ENCODE measurements around the gene ALK.

ALK gene

DNA sequence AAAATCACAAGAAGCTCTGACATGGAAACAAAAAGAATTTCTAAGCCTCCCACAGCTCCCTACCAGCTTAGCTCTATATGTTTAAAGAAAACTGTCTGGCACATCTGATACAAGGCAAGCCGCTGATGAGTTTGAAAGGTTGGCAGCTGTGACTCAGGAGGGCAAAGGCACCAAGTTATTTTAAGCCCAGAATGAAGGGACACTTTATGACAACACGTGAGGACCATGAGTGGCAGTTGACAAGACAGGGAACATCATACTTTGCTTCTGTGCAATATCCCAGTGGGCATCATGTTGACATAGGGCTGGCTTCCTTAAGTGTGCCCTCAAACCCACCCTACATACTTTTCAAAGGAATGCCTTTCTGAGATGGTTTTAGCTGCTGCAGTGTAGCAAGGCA, 533.3 kb downstream of the ALK start:
- no peak overlapping the region for H2BK15ac ChIP-seq (ENCODE audit: low read length)
- H3K4ac ChIP-seq (ENCODE audit: low read length): no peak overlapping the region
- no peak overlapping the region for H3K4me3 ChIP-seq (ENCODE audit: low read length in 2 of 2)
- H3K27ac ChIP-seq (replicated peaks; ENCODE audit: low read length): no peak overlapping the region
- H2AFZ ChIP-seq (ENCODE audit: low read length): no peak overlapping the region
- no peaks in the 10 kb centered on the region for H3K36me3 ChIP-seq (replicated peaks in 1 of 2; ENCODE audit: control insufficient read depth in 2 of 2, insufficient read depth in 2 of 2, low read length in 2 of 2)
- H2BK12ac ChIP-seq (ENCODE audit: low read length): no peak overlapping the region
- no peak overlapping the region for H2BK120ac ChIP-seq (ENCODE audit: low read depth, low read length)
- DNase-seq (ENCODE audit: low spot score): no peak
- H3K14ac ChIP-seq (ENCODE audit: low read length): no peak overlapping the region
- H3K4me1 ChIP-seq (ENCODE audit: control insufficient read depth in 2 of 2, insufficient read depth in 1 of 2, low read depth in 1 of 2, low read length in 2 of 2): no peaks in the 10 kb centered on the region
- no peak overlapping the region for H3K23ac ChIP-seq (ENCODE audit: low read depth, low read length, poor library complexity)
- no peak overlapping the region for H3K18ac ChIP-seq (ENCODE audit: low read length)
- H3K79me1 ChIP-seq (ENCODE audit: low read depth, low read length): no peaks in the 10 kb centered on the region
- no peak overlapping the region for H2AK5ac ChIP-seq (ENCODE audit: low read depth, low read length)
- H3K27me3 ChIP-seq (ENCODE audit: control insufficient read depth in 3 of 3, insufficient read depth in 3 of 3, low read depth in 1 of 3, low read length in 3 of 3): no peaks in the 10 kb centered on the region
- no peak overlapping the region for H4K91ac ChIP-seq (ENCODE audit: low read depth, low read length, poor library complexity)
- no peak overlapping the region for H4K8ac ChIP-seq (ENCODE audit: low read depth, low read length)
- H3K4me2 ChIP-seq (ENCODE audit: insufficient read depth, low read length, poor library complexity, severe bottlenecking): no peak overlapping the region
- no peaks in the 10 kb centered on the region for H3K9me3 ChIP-seq (replicated peaks in 1 of 2; ENCODE audit: control insufficient read depth in 2 of 2, insufficient read depth in 1 of 2, low read depth in 1 of 2, low read length in 2 of 2)
- no CpG with 5 or more reads among the region's 2 CpGs for WGBS, 2 donors (ENCODE audit: extremely low coverage in 2 of 2, insufficient read length in 2 of 2, insufficient replicate concordance in 1 of 2)
- H2BK5ac ChIP-seq (ENCODE audit: low read length): no peak overlapping the region
- no peak overlapping the region for H3K9ac ChIP-seq (ENCODE audit: low read depth, low read length, poor library complexity)

DNA sequence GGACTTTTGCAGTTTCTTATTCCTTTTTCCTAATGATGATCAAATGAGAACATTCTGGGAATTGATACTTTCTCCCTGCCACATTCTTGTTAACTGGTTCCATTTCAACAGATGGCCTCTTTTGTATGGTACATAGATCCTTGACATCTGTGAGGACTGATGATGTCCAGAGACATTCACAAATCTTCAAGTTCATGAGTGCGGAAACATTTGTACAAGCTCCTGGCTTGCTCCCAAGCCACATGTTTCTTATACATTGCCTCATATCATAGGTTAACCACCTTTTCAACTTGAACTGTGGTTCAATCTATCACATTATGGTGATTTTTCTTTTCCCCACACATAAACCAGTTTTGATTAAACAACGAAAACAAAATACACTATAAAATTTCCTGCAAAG, 538.9 kb downstream of the ALK start:
- no peaks in the 10 kb centered on the region for H3K27me3 ChIP-seq (ENCODE audit: control insufficient read depth in 3 of 3, insufficient read depth in 3 of 3, low read depth in 1 of 3, low read length in 3 of 3)
- no peak overlapping the region for H4K8ac ChIP-seq (ENCODE audit: low read depth, low read length)
- H3K14ac ChIP-seq (ENCODE audit: low read length): no peak overlapping the region
- H2AK5ac ChIP-seq (ENCODE audit: low read depth, low read length): no peak overlapping the region
- WGBS, 2 donors (ENCODE audit: extremely low coverage in 2 of 2, insufficient read length in 2 of 2, insufficient replicate concordance in 1 of 2): 100% methylated on average over 1 of the region's 2 CpGs; no CpG with 5 or more reads in 1 of the 2 donors
- no peak overlapping the region for H3K4ac ChIP-seq (ENCODE audit: low read length)
- no peak overlapping the region for H4K91ac ChIP-seq (ENCODE audit: low read depth, low read length, poor library complexity)
- H3K27ac ChIP-seq (replicated peaks; ENCODE audit: low read length): no peak overlapping the region
- H2AFZ ChIP-seq (ENCODE audit: low read length): no peak overlapping the region
- no peaks in the 10 kb centered on the region for H3K9me3 ChIP-seq (replicated peaks in 1 of 2; ENCODE audit: control insufficient read depth in 2 of 2, insufficient read depth in 1 of 2, low read depth in 1 of 2, low read length in 2 of 2)
- H2BK120ac ChIP-seq (ENCODE audit: low read depth, low read length): no peak overlapping the region
- no peak overlapping the region for H3K4me3 ChIP-seq (ENCODE audit: low read length in 2 of 2)
- H3K23ac ChIP-seq (ENCODE audit: low read depth, low read length, poor library complexity): no peak overlapping the region
- no peaks in the 10 kb centered on the region for H3K4me1 ChIP-seq (ENCODE audit: control insufficient read depth in 2 of 2, insufficient read depth in 1 of 2, low read depth in 1 of 2, low read length in 2 of 2)
- no peaks in the 10 kb centered on the region for H3K36me3 ChIP-seq (replicated peaks in 1 of 2; ENCODE audit: control insufficient read depth in 2 of 2, insufficient read depth in 2 of 2, low read length in 2 of 2)
- no peak overlapping the region for H2BK12ac ChIP-seq (ENCODE audit: low read length)
- DNase-seq (ENCODE audit: low spot score): no peak
- no peak overlapping the region for H3K4me2 ChIP-seq (ENCODE audit: insufficient read depth, low read length, poor library complexity, severe bottlenecking)
- H3K79me1 ChIP-seq (ENCODE audit: low read depth, low read length): no peaks in the 10 kb centered on the region
- no peak overlapping the region for H3K9ac ChIP-seq (ENCODE audit: low read depth, low read length, poor library complexity)
- H3K18ac ChIP-seq (ENCODE audit: low read length): no peak overlapping the region
- H2BK15ac ChIP-seq (ENCODE audit: low read length): no peak overlapping the region
- no peak overlapping the region for H2BK5ac ChIP-seq (ENCODE audit: low read length)

DNA sequence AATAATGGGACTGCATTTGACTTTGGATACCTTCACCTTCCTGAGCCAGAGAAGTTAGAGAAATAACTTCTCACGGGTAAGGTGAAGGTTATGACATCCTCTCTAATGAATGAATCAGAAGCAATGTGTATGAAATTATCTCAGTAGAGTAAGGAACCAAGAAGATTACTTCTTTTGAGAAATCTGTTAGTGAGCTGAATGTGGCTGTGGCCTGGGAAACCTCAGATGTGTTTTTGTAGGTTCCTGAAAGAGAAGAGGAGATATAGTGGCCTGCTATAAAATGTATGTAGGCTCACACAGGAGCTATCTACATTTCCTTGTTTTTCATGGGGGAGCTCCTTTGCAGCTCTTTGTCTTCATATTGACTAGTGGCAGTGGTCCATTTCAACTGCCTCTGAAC, 543.6 kb downstream of the ALK start:
- H2BK15ac ChIP-seq (ENCODE audit: low read length): no peak overlapping the region
- no peak overlapping the region for H4K91ac ChIP-seq (ENCODE audit: low read depth, low read length, poor library complexity)
- H2AFZ ChIP-seq (ENCODE audit: low read length): no peak overlapping the region
- no peak overlapping the region for H2BK12ac ChIP-seq (ENCODE audit: low read length)
- no CpG with 5 or more reads among the region's 1 CpG for whole genome bisulfite sequencing, 2 donors (ENCODE audit: extremely low coverage in 2 of 2, insufficient read length in 2 of 2, insufficient replicate concordance in 1 of 2)
- no peaks in the 10 kb centered on the region for H3K36me3 ChIP-seq (replicated peaks in 1 of 2; ENCODE audit: control insufficient read depth in 2 of 2, insufficient read depth in 2 of 2, low read length in 2 of 2)
- H3K18ac ChIP-seq (ENCODE audit: low read length): no peak overlapping the region
- no peak overlapping the region for H2AK5ac ChIP-seq (ENCODE audit: low read depth, low read length)
- H3K27me3 ChIP-seq (ENCODE audit: control insufficient read depth in 3 of 3, insufficient read depth in 3 of 3, low read depth in 1 of 3, low read length in 3 of 3): no peaks in the 10 kb centered on the region
- H3K14ac ChIP-seq (ENCODE audit: low read length): no peak overlapping the region
- no peak overlapping the region for H3K9ac ChIP-seq (ENCODE audit: low read depth, low read length, poor library complexity)
- no peak overlapping the region for H3K4ac ChIP-seq (ENCODE audit: low read length)
- H3K4me2 ChIP-seq (ENCODE audit: insufficient read depth, low read length, poor library complexity, severe bottlenecking): no peak overlapping the region
- no peak overlapping the region for H4K8ac ChIP-seq (ENCODE audit: low read depth, low read length)
- H2BK120ac ChIP-seq (ENCODE audit: low read depth, low read length): no peak overlapping the region
- H2BK5ac ChIP-seq (ENCODE audit: low read length): no peak overlapping the region
- H3K23ac ChIP-seq (ENCODE audit: low read depth, low read length, poor library complexity): no peak overlapping the region
- peaks cover 2 to 6% of the 10 kb centered on the region in 2 donors for H3K9me3 ChIP-seq (replicated peaks in 1 of 2; ENCODE audit: control insufficient read depth in 2 of 2, insufficient read depth in 1 of 2, low read depth in 1 of 2, low read length in 2 of 2)
- H3K4me3 ChIP-seq (ENCODE audit: low read length in 2 of 2): no peak overlapping the region
- DNase-seq (ENCODE audit: low spot score): no peak
- peaks cover 0 to 5% of the 10 kb centered on the region in 2 donors for H3K4me1 ChIP-seq (ENCODE audit: control insufficient read depth in 2 of 2, insufficient read depth in 1 of 2, low read depth in 1 of 2, low read length in 2 of 2)
- H3K27ac ChIP-seq (replicated peaks; ENCODE audit: low read length): no peak overlapping the region
- H3K79me1 ChIP-seq (ENCODE audit: low read depth, low read length): no peaks in the 10 kb centered on the region

DNA sequence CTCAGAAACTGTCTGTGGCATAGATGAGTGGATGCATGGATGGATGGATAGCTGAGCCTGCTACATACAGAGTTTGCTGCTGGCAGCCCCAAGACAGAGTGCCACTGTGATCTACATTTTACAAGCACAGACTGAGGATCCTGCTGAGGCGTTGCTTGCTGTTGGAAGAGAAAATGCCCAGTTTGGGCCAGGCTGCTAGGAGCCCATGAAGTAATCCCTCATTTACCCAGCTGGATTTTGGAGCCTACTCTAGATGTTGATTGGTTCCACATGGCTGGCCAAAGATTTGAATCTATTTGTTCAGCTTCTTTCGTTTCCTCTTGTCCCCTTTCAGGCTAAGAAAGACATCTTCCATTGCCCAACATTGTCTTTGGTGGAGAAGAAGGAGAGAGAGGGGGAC, 544.8 kb downstream of the ALK start:
- H2BK5ac ChIP-seq (ENCODE audit: low read length): no peak overlapping the region
- no peak overlapping the region for H3K27ac ChIP-seq (replicated peaks; ENCODE audit: low read length)

More for the DNA sequence above, 544.8 kb downstream of the ALK start:
- Histone ChIP-seq H3K9ac (ENCODE audit: low read depth, low read length, poor library complexity) (no peak overlapping the region), H3K4me2 (ENCODE audit: insufficient read depth, low read length, poor library complexity, severe bottlenecking) (no peak overlapping the region), H3K9me3 (replicated peaks in 1 of 2; ENCODE audit: control insufficient read depth in 2 of 2, insufficient read depth in 1 of 2, low read depth in 1 of 2, low read length in 2 of 2) (peaks cover 2 to 6% of the 10 kb centered on the region in 2 donors), H4K8ac (ENCODE audit: low read depth, low read length) (no peak overlapping the region), H3K18ac (ENCODE audit: low read length) (no peak overlapping the region), H3K4ac (ENCODE audit: low read length) (no peak overlapping the region), H3K23ac (ENCODE audit: low read depth, low read length, poor library complexity) (no peak overlapping the region), H2BK120ac (ENCODE audit: low read depth, low read length) (no peak overlapping the region), H2AFZ (ENCODE audit: low read length) (no peak overlapping the region), H2BK15ac (ENCODE audit: low read length) (no peak overlapping the region), H3K4me1 (ENCODE audit: control insufficient read depth in 2 of 2, insufficient read depth in 1 of 2, low read depth in 1 of 2, low read length in 2 of 2) (peaks cover 0 to 5% of the 10 kb centered on the region in 2 donors), H2AK5ac (ENCODE audit: low read depth, low read length) (no peak overlapping the region), H4K91ac (ENCODE audit: low read depth, low read length, poor library complexity) (no peak overlapping the region), H3K14ac (ENCODE audit: low read length) (no peak overlapping the region), H3K36me3 (replicated peaks in 1 of 2; ENCODE audit: control insufficient read depth in 2 of 2, insufficient read depth in 2 of 2, low read length in 2 of 2) (no peaks in the 10 kb centered on the region), H3K79me1 (ENCODE audit: low read depth, low read length) (no peaks in the 10 kb centered on the region), H3K27me3 (ENCODE audit: control insufficient read depth in 3 of 3, insufficient read depth in 3 of 3, low read depth in 1 of 3, low read length in 3 of 3) (no peaks in the 10 kb centered on the region), H2BK12ac (ENCODE audit: low read length) (no peak overlapping the region), H3K4me3 (ENCODE audit: low read length in 2 of 2) (no peak overlapping the region)
- WGBS, 2 donors (ENCODE audit: extremely low coverage in 2 of 2, insufficient read length in 2 of 2, insufficient replicate concordance in 1 of 2): no CpG with 5 or more reads among the region's 2 CpGs
- no peak for DNase-seq (ENCODE audit: low spot score)

Measured in neuronal stem cell (in vitro differentiated cells).